ENCODE measurements around the gene PEMT. TPM values are rescaled to one million over a fixed set of nuclear protein-coding genes. Genes with fewer than 3 reads are reported as not detected.

The PEMT gene
- total and polyA plus RNA-seq, 2 of the 4 experiments (the other 2 are of a cell fraction): 23.3 to 49.5 TPM

GRCh38 chr17:17635126-17635525 lies 43.6 kb upstream of the PEMT start:
- WGBS, 2 experiments (ENCODE audit: extremely low coverage in 2 of 2, insufficient read length in 1 of 2): 83% methylated on average over 1 of the region's 5 CpGs; no CpG with 5 or more reads in 1 of the 2 experiments
- intact Hi-C loops (cut with micrococcal nuclease) (no loop called here), dilution Hi-C loops (cut with HindIII; ENCODE audit: low sequenced_read_pairs, unreplicated experiment) (no loop called here), in situ Hi-C loops (cut with MboI; ENCODE audit: low sequenced_read_pairs) (loop anchor here (25.0 kb wide), 1 partner anchor 623 kb away; no protein-coding TSS in a partner anchor)
- H3K4me2 ChIP-seq (ENCODE audit: low read depth, low read length): no peak overlapping the region
- H4K8ac ChIP-seq (ENCODE audit: low read depth in 2 of 2, low read length in 2 of 2): no peak overlapping the region
- H3K36me3 ChIP-seq (ENCODE audit: control insufficient read depth, insufficient read depth, low read length): no peaks in the 10 kb centered on the region
- H3K9ac ChIP-seq (ENCODE audit: low read depth, low read length): no peak overlapping the region
- H3K27me3 ChIP-seq (ENCODE audit: control insufficient read depth, insufficient read depth, low read length): peaks cover 18% of the 10 kb centered on the region
- H3K18ac ChIP-seq (ENCODE audit: low read depth, low read length): no peak overlapping the region
- no peak overlapping the region for H2BK120ac ChIP-seq (ENCODE audit: low read depth, low read length)
- no peak overlapping the region for H2AFZ ChIP-seq (replicated peaks; ENCODE audit: low read length, poor library complexity)
- no peak for ATAC-seq (ENCODE audit: low read depth)
- POLR2A ChIA-PET (ENCODE audit: unreplicated experiment): no interaction called here
- H2AK5ac ChIP-seq (ENCODE audit: low read depth, low read length): no peak overlapping the region
- no peak for TF ChIP-seq NFE2L2 (IDR thresholded peaks at IDR 0.05; ENCODE audit: low read depth, low read length)
- TF ChIP-seq ELK1 (IDR thresholded peaks at IDR 0.05; ENCODE audit: borderline replicate concordance, low read depth, low read length): no peak
- TF ChIP-seq MAFK (IDR thresholded peaks at IDR 0.05; ENCODE audit: low read depth, low read length): no peak
- TF ChIP-seq FOS (IDR thresholded peaks at IDR 0.05; ENCODE audit: low read depth, low read length): no peak
- no peak for TF ChIP-seq RFX5 (IDR thresholded peaks at IDR 0.05; ENCODE audit: low read depth, low read length)
- no peak for TF ChIP-seq CHD1 (IDR thresholded peaks at IDR 0.05; ENCODE audit: low read depth, low read length)
- TF ChIP-seq POLR2A (IDR thresholded peaks at IDR 0.05; ENCODE audit: low read depth, low read length): no peak
- no peak for TF ChIP-seq USF2 (IDR thresholded peaks at IDR 0.05; ENCODE audit: low read depth, low read length)
- TF ChIP-seq RCOR1 (IDR thresholded peaks at IDR 0.05; ENCODE audit: insufficient replicate concordance, low read length): no peak
- TF ChIP-seq SMC3 (IDR thresholded peaks at IDR 0.05; ENCODE audit: low read depth, low read length): no peak
- BruUV-seq (replicated peaks): no TSS peak
- no peak overlapping the region for H3K27ac ChIP-seq (ENCODE audit: insufficient read depth, low read length)
- H2BK20ac ChIP-seq (ENCODE audit: low read depth, low read length): no peak overlapping the region
- H4K20me1 ChIP-seq (ENCODE audit: insufficient read depth, low read length): no peaks in the 10 kb centered on the region
- peaks cover 3% of the 10 kb centered on the region for H3K9me3 ChIP-seq (ENCODE audit: control insufficient read depth, insufficient read depth, low read length)
- no peak overlapping the region for H2BK5ac ChIP-seq (ENCODE audit: low read depth, low read length, poor library complexity, severe bottlenecking)
- H3K79me1 ChIP-seq (ENCODE audit: low read depth in 1 of 2, low read length in 2 of 2): no peaks in the 10 kb centered on the region
- no peak overlapping the region for H2AK9ac ChIP-seq (replicated peaks; ENCODE audit: low read depth, low read length, poor library complexity)
- no peak for DNase-seq
- H3K4me1 ChIP-seq (ENCODE audit: control insufficient read depth, insufficient read depth, low read length): no peaks in the 10 kb centered on the region
- no peak overlapping the region for H3K23ac ChIP-seq (ENCODE audit: low read depth, low read length)
- no peaks in the 10 kb centered on the region for H3K9me1 ChIP-seq (ENCODE audit: insufficient read depth, low read length)
- H3K56ac ChIP-seq (ENCODE audit: extremely low read depth, insufficient read depth, low read length): no peak overlapping the region
- H4K5ac ChIP-seq (ENCODE audit: low read depth, low read length): no peak overlapping the region
- H3K4ac ChIP-seq (ENCODE audit: low read depth, low read length): no peak overlapping the region
- H2BK15ac ChIP-seq (ENCODE audit: low read depth, low read length): no peak overlapping the region
- H4K91ac ChIP-seq (ENCODE audit: insufficient read depth, low read depth, low read length): no peak overlapping the region
- CTCF ChIA-PET: no interaction called here
- H3K14ac ChIP-seq (replicated peaks; ENCODE audit: low read depth, low read length): no peak overlapping the region
- H3K4me3 ChIP-seq (ENCODE audit: insufficient read depth, low read depth, low read length): no peak overlapping the region

Data from IMR-90 (cell line).